Superior temporal gyrus (tissue), 1 donor: Measurements from ENCODE around the gene TBC1D22A.

Experiments used
- DNase-seq: peaks from one replicate; pipeline ENCODE4 v3.0.0-alpha.2; 2016; ENCODE audit errors: extremely low spot score

The TBC1D22A gene

GRCh38 chr22:46753360-46753759 lies 9.1 kb upstream of the TBC1D22A start:
- DNase-seq: no peak

GRCh38 chr22:46753761-46754109 lies 8.7 kb upstream of the TBC1D22A start:
- no peak for DNase-seq

- no peak for DNase-seq
Measured at GRCh38 chr22:46754110-46754799, 8.2 kb upstream of the TBC1D22A start.

- no peak for DNase-seq
Measured at GRCh38 chr22:46754826-46755225, 7.6 kb upstream of the TBC1D22A start.

GRCh38 chr22:46755525-46755924 lies 6.9 kb upstream of the TBC1D22A start:
- DNase-seq: no peak

- no peak for DNase-seq
Measured at GRCh38 chr22:46756097-46756496, 6.4 kb upstream of the TBC1D22A start.

- DNase-seq: no peak
Measured at GRCh38 chr22:46757104-46757503, 5.3 kb upstream of the TBC1D22A start.

- DNase-seq: no peak
Measured at GRCh38 chr22:46758121-46758520, 4.3 kb upstream of the TBC1D22A start.

GRCh38 chr22:46758867-46759290 lies 3.6 kb upstream of the TBC1D22A start:
- peak; percentile 79 for DNase-seq

GRCh38 chr22:46761017-46761416 lies 1.4 kb upstream of the TBC1D22A start:
- no peak for DNase-seq

GRCh38 chr22:46761539-46762237 lies 762 bp upstream of the TBC1D22A start:
- peak; percentile 33 for DNase-seq

- no peak for DNase-seq
Measured at GRCh38 chr22:46763051-46763705, 728 bp downstream of the TBC1D22A start.

- DNase-seq: no peak
Measured at GRCh38 chr22:46764140-46764680, 1.8 kb downstream of the TBC1D22A start.

- no peak for DNase-seq
Measured at GRCh38 chr22:46764779-46765485, 2.5 kb downstream of the TBC1D22A start.

GRCh38 chr22:46766611-46767010 lies 4.2 kb downstream of the TBC1D22A start:
- no peak for DNase-seq

GRCh38 chr22:46767249-46767985 lies 5.0 kb downstream of the TBC1D22A start:
- DNase-seq: no peak

- DNase-seq: no peak
Measured at GRCh38 chr22:46769191-46769675, 6.8 kb downstream of the TBC1D22A start.

- DNase-seq: no peak
Measured at GRCh38 chr22:46769706-46770105, 7.3 kb downstream of the TBC1D22A start.

GRCh38 chr22:46770151-46770641 lies 7.7 kb downstream of the TBC1D22A start:
- DNase-seq: no peak

- DNase-seq: no peak
Measured at GRCh38 chr22:46770726-46771125, 8.3 kb downstream of the TBC1D22A start.

- no peak for DNase-seq
Measured at GRCh38 chr22:46773076-46773475, 10.6 kb downstream of the TBC1D22A start.
